Measurements from ENCODE around the gene COL24A1.

DNA sequence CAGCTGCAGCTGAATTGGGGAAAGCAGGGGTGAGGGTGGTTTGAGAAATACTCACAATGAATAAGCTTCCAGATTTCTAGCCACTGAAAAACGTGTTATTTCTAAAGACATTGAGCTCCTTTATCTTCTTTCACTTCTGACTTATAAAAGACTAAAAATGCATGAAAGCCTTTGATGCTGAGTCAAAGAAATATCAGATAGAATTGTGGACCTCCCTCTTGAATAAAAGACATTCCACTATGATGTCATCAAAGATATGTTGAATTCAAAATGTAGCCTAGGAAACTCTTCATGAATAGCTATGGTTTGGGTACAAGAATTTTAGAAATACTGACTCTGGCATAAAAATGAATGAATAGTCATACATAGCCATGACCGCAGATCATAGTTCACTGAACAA lies 44.7 kb upstream of the COL24A1 start:
- no peak for TF ChIP-seq GABPA (IDR thresholded peaks at IDR 0.05; ENCODE audit: low read depth, low read length)
- no peak for TF ChIP-seq GABPA (CRISPR knock-in tag; IDR thresholded peaks at IDR 0.05; ENCODE audit: low read depth)
- no peak for TF ChIP-seq RELA (CRISPR knock-in tag; IDR thresholded peaks at IDR 0.05)
